Liver (tissue), 3 donors: ENCODE data around the gene TARS3.

Experiments
- CTCF ChIP-seq: fragments of 150-350 bp; IDR thresholded peaks from 2 replicates; pipeline ENCODE4 v1.5.1; 2017; ENCODE audit warnings: improper control_type of control experiment, low read depth, low read length; ENCODE audit not compliant: missing input control
- EGR1 ChIP-seq, 2 donors: IDR thresholded peaks; 2 replicates each; pipeline ENCODE4 v1.6.1; 2016 to 2018; ENCODE audit warnings: antibody characterized with exemption in 2 of 2, low read depth in 2 of 2
- GABPA ChIP-seq, 2 donors: IDR thresholded peaks in 1 of 2; conservative IDR thresholded peaks in 1 of 2; 2 replicates each; pipeline ENCODE4 v1.6.1; 2016; ENCODE audit warnings: antibody characterized with exemption in 2 of 2, mild to moderate bottlenecking in 1 of 2, moderate library complexity in 1 of 2
- JUND ChIP-seq, 2 donors: IDR thresholded peaks; 2 replicates each; pipeline ENCODE4 v1.6.1; 2016; ENCODE audit warnings: antibody characterized with exemption in 2 of 2
- ZBTB33 ChIP-seq: IDR thresholded peaks from 2 replicates; pipeline ENCODE4 v1.6.1; 2016; ENCODE audit warnings: antibody characterized with exemption
- TF ChIP-seq, protein P1 (sequence below): IDR thresholded peaks from 2 replicates; pipeline ENCODE4 v1.6.1; 2016; ENCODE audit warnings: antibody characterized with exemption, mild to moderate bottlenecking
- donor health status: healthy.
- donor health status: healthy.

DNA sequence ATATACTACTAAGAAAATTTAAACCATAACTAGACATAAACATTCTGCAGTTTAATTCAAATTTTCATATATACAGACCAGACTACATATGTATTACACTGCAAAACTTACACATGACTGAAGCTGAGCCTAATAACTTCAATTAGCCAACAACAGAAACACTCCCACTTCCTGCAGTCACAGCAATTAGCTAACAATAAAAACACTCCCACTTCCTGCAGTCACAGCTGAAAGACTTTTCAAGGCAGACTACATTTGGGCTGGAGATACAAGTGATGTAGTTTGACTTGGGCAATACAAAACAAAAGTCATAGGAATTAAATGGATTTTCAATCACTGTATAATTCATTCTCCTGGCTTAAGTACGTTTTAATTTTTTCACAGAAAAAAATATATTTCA lies 82.4 kb downstream of the TARS3 start:
- TF ChIP-seq GABPA (IDR thresholded peaks at IDR 0.05 in 1 of 2, conservative IDR thresholded peaks at IDR 0.05 in 1 of 2), result no peak
- TF ChIP-seq, protein P1, sequence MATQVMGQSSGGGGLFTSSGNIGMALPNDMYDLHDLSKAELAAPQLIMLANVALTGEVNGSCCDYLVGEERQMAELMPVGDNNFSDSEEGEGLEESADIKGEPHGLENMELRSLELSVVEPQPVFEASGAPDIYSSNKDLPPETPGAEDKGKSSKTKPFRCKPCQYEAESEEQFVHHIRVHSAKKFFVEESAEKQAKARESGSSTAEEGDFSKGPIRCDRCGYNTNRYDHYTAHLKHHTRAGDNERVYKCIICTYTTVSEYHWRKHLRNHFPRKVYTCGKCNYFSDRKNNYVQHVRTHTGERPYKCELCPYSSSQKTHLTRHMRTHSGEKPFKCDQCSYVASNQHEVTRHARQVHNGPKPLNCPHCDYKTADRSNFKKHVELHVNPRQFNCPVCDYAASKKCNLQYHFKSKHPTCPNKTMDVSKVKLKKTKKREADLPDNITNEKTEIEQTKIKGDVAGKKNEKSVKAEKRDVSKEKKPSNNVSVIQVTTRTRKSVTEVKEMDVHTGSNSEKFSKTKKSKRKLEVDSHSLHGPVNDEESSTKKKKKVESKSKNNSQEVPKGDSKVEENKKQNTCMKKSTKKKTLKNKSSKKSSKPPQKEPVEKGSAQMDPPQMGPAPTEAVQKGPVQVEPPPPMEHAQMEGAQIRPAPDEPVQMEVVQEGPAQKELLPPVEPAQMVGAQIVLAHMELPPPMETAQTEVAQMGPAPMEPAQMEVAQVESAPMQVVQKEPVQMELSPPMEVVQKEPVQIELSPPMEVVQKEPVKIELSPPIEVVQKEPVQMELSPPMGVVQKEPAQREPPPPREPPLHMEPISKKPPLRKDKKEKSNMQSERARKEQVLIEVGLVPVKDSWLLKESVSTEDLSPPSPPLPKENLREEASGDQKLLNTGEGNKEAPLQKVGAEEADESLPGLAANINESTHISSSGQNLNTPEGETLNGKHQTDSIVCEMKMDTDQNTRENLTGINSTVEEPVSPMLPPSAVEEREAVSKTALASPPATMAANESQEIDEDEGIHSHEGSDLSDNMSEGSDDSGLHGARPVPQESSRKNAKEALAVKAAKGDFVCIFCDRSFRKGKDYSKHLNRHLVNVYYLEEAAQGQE, result no peak
- TF ChIP-seq CTCF, result no peak
- TF ChIP-seq EGR1 (IDR thresholded peaks at IDR 0.05; ENCODE audit: low read depth in 2 of 2), result no peak
- no peak for TF ChIP-seq ZBTB33
- no peak for TF ChIP-seq JUND (IDR thresholded peaks at IDR 0.05)
